ENCODE data around the gene STK38L.

DNA sequence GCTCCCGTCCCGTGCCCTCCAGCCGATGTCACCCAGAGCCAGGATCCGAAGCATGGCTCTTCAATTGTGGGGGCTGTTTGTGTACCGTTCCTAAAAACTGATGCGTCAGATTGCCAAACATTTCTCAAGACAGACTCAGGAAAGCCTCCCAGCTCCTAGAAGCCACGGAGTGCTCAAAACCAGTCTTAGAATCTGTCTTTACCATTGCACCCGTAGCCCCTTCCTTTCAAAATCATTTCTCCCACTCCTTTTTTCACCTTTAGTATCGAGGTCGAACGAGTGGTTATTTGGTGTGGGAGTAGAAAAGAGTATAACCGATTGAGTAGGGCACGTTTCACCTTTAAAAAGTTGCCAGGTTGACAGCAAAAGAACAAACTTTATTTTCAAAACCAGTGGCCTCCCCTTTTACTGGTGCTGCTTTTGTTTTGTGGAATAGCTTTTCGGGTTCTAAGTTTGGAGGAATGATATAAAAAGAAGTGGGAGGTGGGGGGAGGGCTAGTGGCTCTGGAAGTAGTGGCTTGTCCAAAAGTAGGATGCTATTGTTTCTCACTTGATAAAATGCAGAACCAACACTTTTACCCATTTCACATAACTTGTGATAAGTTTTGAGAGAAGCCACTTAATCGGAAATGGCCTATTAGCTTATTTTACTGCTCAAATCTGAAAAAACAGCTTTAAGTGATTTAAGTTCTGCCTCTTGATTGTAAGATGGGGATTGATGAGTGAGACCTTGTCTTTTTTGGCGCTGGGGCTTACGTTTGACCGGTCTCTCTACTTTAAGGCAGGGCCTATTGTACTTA, 803 bp downstream of the STK38L start:
- TF ChIP-seq CTCF (IDR thresholded peaks at IDR 0.05), result no peak
- TF ChIP-seq POLR2A (IDR thresholded peaks at IDR 0.05), result no peak
